OCI-LY1 (cell line): ENCODE results near the gene DECR2.

Experiments used
- H2AFZ ChIP-seq: fragments of 200-600 bp; sonication (generic), shearing (Covaris generic); 2 replicates; pipeline ENCODE4 v1.6.0; 2014; ENCODE audit warnings: antibody characterized with exemption, mild to moderate bottlenecking, low read length
- H3F3A ChIP-seq: fragments of 200-600 bp; sonication (generic), shearing (Covaris generic); 2 replicates; pipeline ENCODE4 v1.6.0; 2014; ENCODE audit warnings: mild to moderate bottlenecking, antibody characterized with exemption, low read length, moderate library complexity; ENCODE audit not compliant: insufficient read depth
- H3K27ac ChIP-seq: fragments of 200-600 bp; sonication (generic); 2 replicates; pipeline ENCODE4 v1.5.1; 2014; ENCODE audit warnings: low read length, mixed run types, mild to moderate bottlenecking, low read depth; ENCODE audit not compliant: poor library complexity, severe bottlenecking
- H3K27me3 ChIP-seq: fragments of 200-600 bp; sonication (generic); 2 replicates; pipeline ENCODE4 v1.6.0; 2014; ENCODE audit warnings: antibody characterized with exemption, mild to moderate bottlenecking, low read length, moderate library complexity; ENCODE audit not compliant: insufficient read depth
- H3K36me3 ChIP-seq: fragments of 200-600 bp; sonication (generic); 2 replicates; pipeline ENCODE4 v1.6.1; 2014; ENCODE audit warnings: mild to moderate bottlenecking, antibody characterized with exemption, low read length, moderate library complexity, mixed read lengths; ENCODE audit not compliant: insufficient read depth
- H3K4me1 ChIP-seq: fragments of 200-600 bp; sonication (generic); 2 replicates; pipeline ENCODE4 v1.5.1; 2014; ENCODE audit warnings: mild to moderate bottlenecking, low read length, moderate library complexity; ENCODE audit not compliant: insufficient read depth, severe bottlenecking
- H3K4me2 ChIP-seq: fragments of 200-600 bp; sonication (generic), shearing (Covaris generic); 2 replicates; pipeline ENCODE4 v1.6.1; 2014; ENCODE audit warnings: low read length
- H3K4me3 ChIP-seq: fragments of 200-600 bp; sonication (generic); 2 replicates; pipeline ENCODE4 v1.5.1; 2014; ENCODE audit warnings: low read length, low read depth, mild to moderate bottlenecking, mixed read lengths; ENCODE audit not compliant: poor library complexity, severe bottlenecking
- H3K79me2 ChIP-seq: fragments of 200-600 bp; shearing (Covaris generic); 2 replicates; pipeline ENCODE4 v1.6.1; 2016; ENCODE audit warnings: mixed run types, low read length, mixed read lengths; ENCODE audit not compliant: insufficient read depth
- H3K9ac ChIP-seq: fragments of 200-600 bp; sonication (generic), shearing (Covaris generic); 2 replicates; pipeline ENCODE4 v1.6.1; 2014; ENCODE audit warnings: mild to moderate bottlenecking, low read length, mixed read lengths
- H3K9me2 ChIP-seq: fragments of 200-600 bp; sonication (generic), shearing (Covaris generic); 2 replicates; pipeline ENCODE4 v1.6.1; 2014; ENCODE audit warnings: low read depth, mild to moderate bottlenecking, low read length, mixed read lengths
- H3K9me3 ChIP-seq: fragments of 200-600 bp; shearing (Covaris generic); 2 replicates; pipeline ENCODE4 v1.6.1; 2014; ENCODE audit warnings: low read length, mixed read lengths
- H4K20me1 ChIP-seq: fragments of 200-600 bp; sonication (generic), shearing (Covaris generic); 2 replicates; pipeline ENCODE4 v1.6.0; 2016; ENCODE audit warnings: mild to moderate bottlenecking, low read length; ENCODE audit not compliant: insufficient read depth
- CTCF ChIP-seq: fragments of 200-600 bp; sonication (generic), shearing (Covaris generic); IDR thresholded peaks from 2 replicates; pipeline ENCODE4 v1.5.1; 2017; ENCODE audit warnings: mild to moderate bottlenecking, antibody characterized with exemption, low read length, moderate library complexity, mixed read lengths
- EZH2 ChIP-seq: fragments of 200-600 bp; sonication (generic), shearing (Covaris generic); IDR thresholded peaks from 2 replicates; pipeline ENCODE4 v1.8.0; 2017; ENCODE audit warnings: borderline replicate concordance, mixed run types, mild to moderate bottlenecking, antibody characterized with exemption, low read length, moderate library complexity, mixed read lengths

Gene DECR2

GRCh38 chr16:381012-381788 is 20.5 kb upstream of the DECR2 start:
- peaks cover 10% of the 10 kb centered on the region for H3K36me3 ChIP-seq
- H3K9me3 ChIP-seq = no peaks in the 10 kb centered on the region
- peak overlapping the region; percentile 96 for H3K4me2 ChIP-seq
- TF ChIP-seq CTCF = no peak
- no peak for TF ChIP-seq EZH2
- peak overlapping the region; percentile 97 for H3K9ac ChIP-seq
- no peaks in the 10 kb centered on the region for H3K9me2 ChIP-seq
- no peak overlapping the region for H3K27ac ChIP-seq
- no peaks in the 10 kb centered on the region for H3F3A ChIP-seq
- H3K79me2 ChIP-seq = no peaks in the 10 kb centered on the region
- H3K4me3 ChIP-seq = peak overlapping the region; percentile 98
- H2AFZ ChIP-seq = no peak overlapping the region
- peaks cover 37% of the 10 kb centered on the region for H3K4me1 ChIP-seq
- H4K20me1 ChIP-seq = no peaks in the 10 kb centered on the region
- H3K27me3 ChIP-seq = no peaks in the 10 kb centered on the region

- H3K36me3 ChIP-seq = peaks cover 4% of the 10 kb centered on the region
- H2AFZ ChIP-seq = no peak within 1 kb of the TSS
- peaks cover 40% of the 10 kb centered on the region for H3K4me1 ChIP-seq
- no peaks in the 10 kb centered on the region for H3F3A ChIP-seq
- peak within 1 kb of the TSS; percentile 91 for H3K27ac ChIP-seq
- TF ChIP-seq EZH2 (no peak), CTCF (no peak)
- peak within 1 kb of the TSS; percentile 96 for H3K4me2 ChIP-seq
- no peaks in the 10 kb centered on the region for H3K27me3 ChIP-seq
- H3K9ac ChIP-seq = peak within 1 kb of the TSS; percentile 97
- H3K9me3 ChIP-seq = no peaks in the 10 kb centered on the region
- no peaks in the 10 kb centered on the region for H4K20me1 ChIP-seq
- H3K9me2 ChIP-seq = no peaks in the 10 kb centered on the region
- H3K4me3 ChIP-seq = peak within 1 kb of the TSS; percentile 98
- H3K79me2 ChIP-seq = no peaks in the 10 kb centered on the region
These were observed 19.6 kb upstream of the DECR2 start, which contains the start of gene PGAP6 for GRCh38 chr16:381789-382717. Gene PGAP6, minus strand, starts transcription at chr16:381978. Its CDS starts 157 bp downstream, at chr16:381821.

DNA sequence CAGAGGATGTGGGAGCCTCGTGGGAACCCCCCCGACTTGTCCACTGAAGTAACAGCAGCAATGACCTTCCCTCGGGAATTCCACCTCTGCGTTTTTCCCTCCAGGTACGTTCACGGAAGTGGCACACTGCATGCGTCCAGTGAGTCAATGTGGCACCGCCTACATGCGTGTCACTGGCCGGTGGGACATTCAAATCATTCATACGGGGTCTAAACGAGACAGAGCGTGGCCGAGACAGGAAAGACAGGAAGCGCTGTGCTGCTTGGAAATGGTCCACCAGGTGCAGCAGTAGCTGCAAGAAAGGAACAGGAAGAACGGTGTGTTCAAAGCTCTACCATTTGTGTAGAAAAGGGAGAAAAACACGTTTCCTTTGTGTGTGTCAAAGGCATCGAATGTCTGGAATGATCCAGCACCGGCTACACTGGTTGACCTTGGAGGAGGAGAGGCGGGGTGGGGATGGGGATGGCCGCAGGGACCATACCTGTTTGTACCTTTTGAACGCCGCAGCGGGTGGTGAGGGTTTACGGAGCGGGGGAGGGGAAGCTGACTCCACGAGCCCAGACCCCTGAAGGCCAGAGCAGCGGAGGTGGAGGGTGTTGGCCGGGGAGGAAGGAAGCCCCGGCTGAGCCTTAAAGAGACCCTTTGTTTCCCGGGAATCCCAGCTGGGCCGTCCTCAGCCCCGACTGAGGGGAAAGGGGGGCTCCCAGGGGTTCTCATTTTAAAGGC is 18.2 kb upstream of the DECR2 start:
- no peaks in the 10 kb centered on the region for H3K79me2 ChIP-seq
- H3K4me3 ChIP-seq = peak overlapping the region; percentile 82
- H3K9me2 ChIP-seq = no peaks in the 10 kb centered on the region
- H2AFZ ChIP-seq = no peak overlapping the region
- no peaks in the 10 kb centered on the region for H4K20me1 ChIP-seq
- TF ChIP-seq EZH2 = no peak
- TF ChIP-seq CTCF = no peak
- H3K36me3 ChIP-seq = no peaks in the 10 kb centered on the region; the same call in 1 of the 2 replicates
- peak overlapping the region; percentile 85 for H3K9ac ChIP-seq
- H3K9me3 ChIP-seq = no peaks in the 10 kb centered on the region
- H3K27me3 ChIP-seq = no peaks in the 10 kb centered on the region
- H3K4me2 ChIP-seq = peak overlapping the region; percentile 70
- peaks cover 40% of the 10 kb centered on the region for H3K4me1 ChIP-seq
- peak overlapping the region; percentile 91 for H3K27ac ChIP-seq
- no peaks in the 10 kb centered on the region for H3F3A ChIP-seq
